ENCODE data around the gene CD3G. TPM values are rescaled to one million over a fixed set of nuclear protein-coding genes. Genes with fewer than 3 reads are reported as not detected.

Gene CD3G
- total RNA-seq, 4 donors from 2014 or later = 4.7 to 7.0 (median 5.4) TPM

DNA sequence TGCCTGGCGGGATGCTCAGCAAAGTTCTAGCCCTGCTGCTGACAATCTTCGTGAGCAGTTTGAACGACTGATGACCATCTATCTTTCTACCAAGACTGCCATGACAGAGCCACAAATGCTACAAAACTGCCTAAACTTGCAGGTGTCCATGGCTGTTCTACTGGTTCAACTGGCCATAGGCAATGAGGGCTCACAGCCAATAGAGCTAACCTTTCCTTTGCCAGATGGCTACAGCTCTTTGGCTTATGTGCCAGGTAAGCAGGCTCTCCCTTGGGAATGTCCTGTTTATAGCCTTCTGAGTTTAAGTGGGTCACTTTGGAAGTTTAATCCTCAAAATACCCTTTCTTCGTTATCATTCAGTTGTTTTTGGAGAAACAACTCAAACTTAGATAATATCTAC lies 35.4 kb downstream of the CD3G start:
- no peak overlapping the region for H3K4me3 ChIP-seq
- no peak for DNase-seq
- TF ChIP-seq, protein P1, sequence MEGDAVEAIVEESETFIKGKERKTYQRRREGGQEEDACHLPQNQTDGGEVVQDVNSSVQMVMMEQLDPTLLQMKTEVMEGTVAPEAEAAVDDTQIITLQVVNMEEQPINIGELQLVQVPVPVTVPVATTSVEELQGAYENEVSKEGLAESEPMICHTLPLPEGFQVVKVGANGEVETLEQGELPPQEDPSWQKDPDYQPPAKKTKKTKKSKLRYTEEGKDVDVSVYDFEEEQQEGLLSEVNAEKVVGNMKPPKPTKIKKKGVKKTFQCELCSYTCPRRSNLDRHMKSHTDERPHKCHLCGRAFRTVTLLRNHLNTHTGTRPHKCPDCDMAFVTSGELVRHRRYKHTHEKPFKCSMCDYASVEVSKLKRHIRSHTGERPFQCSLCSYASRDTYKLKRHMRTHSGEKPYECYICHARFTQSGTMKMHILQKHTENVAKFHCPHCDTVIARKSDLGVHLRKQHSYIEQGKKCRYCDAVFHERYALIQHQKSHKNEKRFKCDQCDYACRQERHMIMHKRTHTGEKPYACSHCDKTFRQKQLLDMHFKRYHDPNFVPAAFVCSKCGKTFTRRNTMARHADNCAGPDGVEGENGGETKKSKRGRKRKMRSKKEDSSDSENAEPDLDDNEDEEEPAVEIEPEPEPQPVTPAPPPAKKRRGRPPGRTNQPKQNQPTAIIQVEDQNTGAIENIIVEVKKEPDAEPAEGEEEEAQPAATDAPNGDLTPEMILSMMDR (IDR thresholded peaks at IDR 0.05) = no peak
- TF ChIP-seq POLR2A (IDR thresholded peaks at IDR 0.05) = no peak
- H3K27ac ChIP-seq = no peak overlapping the region
- peaks cover 0 to 98% (median 0%) of the 10 kb centered on the region in 3 donors for H3K36me3 ChIP-seq
- no peaks in the 10 kb centered on the region for H3K9me3 ChIP-seq
- H3K27me3 ChIP-seq = no peaks in the 10 kb centered on the region
- H3K4me1 ChIP-seq = no peaks in the 10 kb centered on the region

DNA sequence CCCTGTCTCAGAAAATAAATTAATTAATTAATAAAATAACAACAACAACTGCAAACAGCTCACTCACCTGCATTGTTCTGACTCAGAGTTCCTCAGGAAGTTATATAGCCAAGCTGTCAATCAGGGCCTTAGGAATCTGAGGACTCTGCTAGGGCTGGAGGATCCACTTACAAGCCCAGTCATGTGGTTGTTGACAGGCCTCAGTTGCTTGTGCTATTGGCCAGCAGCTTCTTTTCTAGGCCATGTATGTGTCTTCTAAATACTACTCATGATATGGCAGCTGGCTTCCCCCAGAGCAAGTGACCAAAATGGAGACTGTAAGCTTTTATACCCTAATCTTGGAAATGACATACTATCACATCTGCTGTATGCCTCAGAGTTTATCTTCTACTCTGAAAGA lies 36.4 kb downstream of the CD3G start:
- no peak for TF ChIP-seq POLR2A (IDR thresholded peaks at IDR 0.05)
- TF ChIP-seq, protein P1 (IDR thresholded peaks at IDR 0.05) = no peak
- Histone ChIP-seq H3K27ac (no peak overlapping the region), H3K9me3 (no peaks in the 10 kb centered on the region), H3K4me3 (no peak overlapping the region), H3K27me3 (no peaks in the 10 kb centered on the region), H3K4me1 (no peaks in the 10 kb centered on the region), H3K36me3 (peaks cover 0 to 98% (median 0%) of the 10 kb centered on the region in 3 donors)
- no peak for DNase-seq

DNA sequence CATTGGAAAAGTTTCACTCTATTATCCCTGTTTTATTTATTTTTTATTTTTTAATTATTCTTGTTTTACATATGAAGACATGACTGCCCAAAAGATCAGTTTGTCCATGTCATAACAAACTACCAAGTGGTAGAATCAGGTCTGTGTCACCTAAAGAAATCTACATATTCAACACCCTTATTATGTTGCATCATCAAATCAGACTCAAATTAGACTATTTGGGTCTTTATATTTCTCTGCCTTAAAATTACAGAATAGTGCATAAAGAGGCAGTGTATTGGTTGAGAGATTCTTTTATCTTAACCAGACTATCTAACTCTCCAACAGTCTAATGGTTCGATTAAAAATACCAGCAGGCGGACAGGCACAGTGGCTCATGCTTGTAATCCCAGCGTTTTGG lies 38.8 kb downstream of the CD3G start:
- no peaks in the 10 kb centered on the region for H3K4me1 ChIP-seq
- H3K27me3 ChIP-seq = no peaks in the 10 kb centered on the region
- no peak overlapping the region for H3K4me3 ChIP-seq
- H3K27ac ChIP-seq = no peak overlapping the region
- H3K36me3 ChIP-seq = peaks cover 0 to 99% (median 0%) of the 10 kb centered on the region in 3 donors
- DNase-seq = no peak
- TF ChIP-seq, protein P1 (IDR thresholded peaks at IDR 0.05) = no peak
- TF ChIP-seq POLR2A (IDR thresholded peaks at IDR 0.05) = no peak
- H3K9me3 ChIP-seq = no peaks in the 10 kb centered on the region

DNA sequence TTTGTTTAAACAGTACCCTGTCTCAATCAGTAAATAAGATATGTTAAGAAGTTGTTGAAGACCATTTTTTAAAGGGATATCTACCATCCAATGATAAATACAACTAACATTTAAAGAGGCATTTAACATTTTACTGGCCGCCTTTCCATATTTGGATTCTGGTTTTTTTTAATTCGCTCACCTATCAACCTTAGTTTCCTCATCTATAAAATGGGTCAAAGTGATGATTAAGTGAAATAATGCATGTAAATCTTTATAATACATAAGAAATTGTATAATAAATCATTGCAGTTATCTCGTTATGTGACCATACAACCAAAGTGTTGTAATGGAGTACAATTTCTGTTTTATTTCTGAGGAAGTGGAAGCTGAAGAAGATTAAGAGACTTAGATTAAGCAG lies 39.5 kb downstream of the CD3G start:
- no peak overlapping the region for H3K27ac ChIP-seq
- TF ChIP-seq POLR2A (IDR thresholded peaks at IDR 0.05) = no peak
- TF ChIP-seq, protein P1 (IDR thresholded peaks at IDR 0.05) = no peak
- peaks cover 0 to 99% (median 0%) of the 10 kb centered on the region in 3 donors for H3K36me3 ChIP-seq
- DNase-seq = no peak
- H3K4me1 ChIP-seq = no peaks in the 10 kb centered on the region
- no peaks in the 10 kb centered on the region for H3K27me3 ChIP-seq
- no peak overlapping the region for H3K4me3 ChIP-seq
- H3K9me3 ChIP-seq = no peaks in the 10 kb centered on the region

DNA sequence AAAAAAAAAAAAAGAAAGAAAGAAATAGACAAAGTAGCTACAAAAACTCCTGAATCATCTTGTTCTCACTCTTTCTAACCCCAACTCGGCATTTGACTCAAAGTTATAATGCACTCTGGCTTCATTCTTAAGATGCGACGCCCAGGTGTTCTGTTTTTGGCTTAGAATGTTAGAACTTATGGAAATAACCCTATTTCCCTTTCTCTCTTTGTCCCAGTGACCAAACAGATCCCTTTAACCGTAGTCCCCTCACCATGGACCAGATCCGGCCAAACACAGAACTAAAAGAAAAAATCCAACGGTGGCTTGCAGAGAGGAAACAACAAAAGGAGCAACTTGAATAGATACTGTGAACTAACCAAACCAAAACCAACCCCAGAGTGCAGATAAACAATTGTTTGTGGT lies 52.0 kb downstream of the CD3G start:
- peak overlapping the region in 2 of 4 donors; percentile 3 to 51 for H3K27ac ChIP-seq
- H3K9me3 ChIP-seq = no peaks in the 10 kb centered on the region
- H3K36me3 ChIP-seq = peaks cover 0 to 67% (median 0%) of the 10 kb centered on the region in 3 donors

More for the DNA sequence above, 52.0 kb downstream of the CD3G start:
- Histone ChIP-seq H3K4me1 (peaks cover 0 to 4% (median 0%) of the 10 kb centered on the region in 4 donors), H3K27me3 (no peaks in the 10 kb centered on the region), H3K4me3 (no peak overlapping the region)
- DNase-seq = no peak
- no peak for TF ChIP-seq POLR2A (IDR thresholded peaks at IDR 0.05)
- TF ChIP-seq, protein P1 (IDR thresholded peaks at IDR 0.05) = no peak
